GM21423 (cell line): ENCODE measurements around the gene KDM4C.
"Not testable (repeated sequence)": the region's sequence is repeated elsewhere in the genome, so short reads cannot be mapped to it uniquely, and the experiment has no call there.

ENCODE experiments used
- ATAC-seq: cut with Tn5 transposase; IDR thresholded peaks from one replicate; pipeline ENCODE4 v1.9.1; 2021; ENCODE audit warnings: mild to moderate bottlenecking, moderate library complexity; ENCODE audit not compliant: unreplicated experiment

The KDM4C gene

GRCh38 chr9:6926436-6926835 is 168.7 kb downstream of the KDM4C start:
- no peak for ATAC-seq

- ATAC-seq, result no peak
Measured at GRCh38 chr9:6927838-6928237, 170.1 kb downstream of the KDM4C start.

- ATAC-seq, result no peak
Measured at GRCh38 chr9:6928863-6929262, 171.1 kb downstream of the KDM4C start.

GRCh38 chr9:6929441-6930215 is 171.9 kb downstream of the KDM4C start:
- ATAC-seq, result peak; percentile 33

GRCh38 chr9:6930827-6931226 is 173.1 kb downstream of the KDM4C start:
- no peak for ATAC-seq

- peak; percentile 87 for ATAC-seq
Measured at GRCh38 chr9:6931913-6932312, 174.1 kb downstream of the KDM4C start.

GRCh38 chr9:6936103-6936502 is 178.3 kb downstream of the KDM4C start:
- ATAC-seq, result no peak

- ATAC-seq, result no peak
Measured at GRCh38 chr9:6937209-6937608, 179.4 kb downstream of the KDM4C start.

- ATAC-seq, result no peak
Measured at GRCh38 chr9:6938447-6938846, 180.7 kb downstream of the KDM4C start.

GRCh38 chr9:6938873-6939272 is 181.1 kb downstream of the KDM4C start:
- no peak for ATAC-seq

- ATAC-seq, result no peak
Measured at GRCh38 chr9:6941501-6941900, 183.7 kb downstream of the KDM4C start.

- no peak for ATAC-seq
Measured at GRCh38 chr9:6942406-6942805, 184.6 kb downstream of the KDM4C start.

- ATAC-seq, result no peak
Measured at GRCh38 chr9:6943293-6943692, 185.5 kb downstream of the KDM4C start.

- no peak for ATAC-seq
Measured at GRCh38 chr9:6944093-6944551, 186.3 kb downstream of the KDM4C start.

- no peak for ATAC-seq
Measured at GRCh38 chr9:6944896-6945295, 187.1 kb downstream of the KDM4C start.

GRCh38 chr9:6945816-6946215 is 188.0 kb downstream of the KDM4C start:
- ATAC-seq, result no peak

GRCh38 chr9:6946583-6947166 is 188.9 kb downstream of the KDM4C start:
- ATAC-seq, result no peak

- not testable (repeated sequence) for ATAC-seq
Measured at GRCh38 chr9:6948921-6949320, 191.1 kb downstream of the KDM4C start.

- peak; percentile 66 for ATAC-seq
Measured at GRCh38 chr9:6955251-6955921, 197.6 kb downstream of the KDM4C start.

- ATAC-seq, result no peak
Measured at GRCh38 chr9:6956879-6957278, 199.1 kb downstream of the KDM4C start.

GRCh38 chr9:6959270-6960000 is 201.7 kb downstream of the KDM4C start:
- ATAC-seq, result no peak
